ENCODE measurements around the gene HMX3.

- no peak for TF ChIP-seq CTCF (IDR thresholded peaks at IDR 0.05; ENCODE audit: extremely low read depth in 1 of 2, insufficient read depth in 1 of 2, low read depth in 1 of 2, low read length in 2 of 2)
- no peak for TF ChIP-seq POLR2A (IDR thresholded peaks at IDR 0.05; ENCODE audit: low read depth, low read length)
These were observed 17.9 kb upstream of the HMX3 start for GRCh38 chr10:123117644-123118417.
